Endothelial cell of umbilical vein (primary cell): ENCODE data around the gene PTPRZ1. TPM values are rescaled to one million over a fixed set of nuclear protein-coding genes. Genes with fewer than 3 reads are reported as not detected.

Source experiments
- BruUV-seq: library from RNA; stranded (reverse); fragments of 400-500 nt; replicated peaks from 2 replicates; lab custom pipeline; 2021; lab: Mats Ljungman, UMichigan
- CTCF ChIA-PET: fragments of 300-600, 350-600 bp; sonication (Branson Sonifier 250); formaldehyde crosslinking; loops from one replicate; lab custom pipeline; 2021; ENCODE audit warnings: antibody characterized with exemption, inconsistent platforms; lab: Charles Lee
- POLR2A ChIA-PET: fragments of 300-600, 350-600 bp; sonication (Branson Sonifier 250); formaldehyde crosslinking; loops from one replicate; lab custom pipeline; 2021; ENCODE audit warnings: antibody characterized with exemption, inconsistent platforms; lab: Charles Lee
- DNase-seq: peaks from one replicate; pipeline ENCODE4 v3.0.0-alpha.2; 2011; ENCODE audit warnings: low read depth, low spot score
- FAIRE-seq: peaks from 2 replicates; lab custom pipeline; 2011; peaks lifted over from hg19 to GRCh38; lab: Jason Lieb, UNC
- H2AFZ ChIP-seq: 2 replicates; pipeline ENCODE4 v1.6.0; 2012; ENCODE audit warnings: low read depth, low read length, control low read depth, inconsistent platforms
- H3K27ac ChIP-seq: 2 replicates; pipeline ENCODE4 v1.5.1; 2011; ENCODE audit warnings: low read depth, mild to moderate bottlenecking, control low read depth, low read length, moderate library complexity; ENCODE audit not compliant: insufficient read depth
- H3K27me3 ChIP-seq, 2 experiments: 2 replicates each; pipeline versions ENCODE4 v1.6.0 to v1.6.1; 2011; ENCODE audit warnings: low read length in 2 of 2, mixed read lengths in 1 of 2; ENCODE audit not compliant: control insufficient read depth in 2 of 2, insufficient read depth in 2 of 2
- H3K36me3 ChIP-seq, 2 experiments: 2 replicates in 1 of 2; 3 replicates in 1 of 2; pipeline ENCODE4 v1.5.1; 2011; ENCODE audit warnings: low read length in 2 of 2, mild to moderate bottlenecking in 1 of 2, moderate library complexity in 1 of 2; ENCODE audit not compliant: control insufficient read depth in 2 of 2, insufficient read depth in 2 of 2; ENCODE audit errors: extremely low read depth in 1 of 2
- H3K4me1 ChIP-seq: 3 replicates; pipeline ENCODE4 v1.5.1; 2011; ENCODE audit warnings: mild to moderate bottlenecking, low read length; ENCODE audit not compliant: control insufficient read depth, insufficient read depth; ENCODE audit errors: extremely low read depth
- H3K4me2 ChIP-seq: 2 replicates; pipeline ENCODE4 v1.6.1; 2011; ENCODE audit warnings: low read length, control low read depth, mixed read lengths; ENCODE audit not compliant: insufficient read depth
- H3K4me3 ChIP-seq, 3 experiments: fragments of 200-600 bp in 1 of 3; sonication (generic), shearing (Covaris generic) in 1 of 3; replicated peaks in 1 of 3; 2 replicates each; pipeline ENCODE4 v1.5.1; 2011 to 2016; ENCODE audit warnings: control low read depth in 3 of 3, low read length in 3 of 3, mild to moderate bottlenecking in 2 of 3, inconsistent platforms in 1 of 3, low read depth in 1 of 3, moderate library complexity in 1 of 3; ENCODE audit not compliant: insufficient read depth in 1 of 3
- H3K79me2 ChIP-seq: 2 replicates; pipeline ENCODE4 v1.6.0; 2012; ENCODE audit warnings: low read length, inconsistent platforms; ENCODE audit not compliant: control insufficient read depth, insufficient read depth
- H3K9ac ChIP-seq: replicated peaks from 2 replicates; pipeline ENCODE3; 2011; ENCODE audit warnings: low read length, control low read depth; ENCODE audit not compliant: insufficient read depth; ENCODE audit errors: extremely low read depth
- H3K9me1 ChIP-seq: replicated peaks from 3 replicates; pipeline ENCODE4 v1.6.0; 2011; ENCODE audit warnings: mild to moderate bottlenecking, low read length; ENCODE audit not compliant: control insufficient read depth, insufficient read depth; ENCODE audit errors: extremely low read depth
- H3K9me3 ChIP-seq: replicated peaks from 2 replicates; pipeline ENCODE4 v1.5.1; 2012; ENCODE audit warnings: low read length, inconsistent platforms; ENCODE audit not compliant: control insufficient read depth, insufficient read depth
- H4K20me1 ChIP-seq: replicated peaks from 2 replicates; pipeline ENCODE3; 2011; ENCODE audit warnings: mild to moderate bottlenecking, low read length; ENCODE audit not compliant: control insufficient read depth, insufficient read depth; ENCODE audit errors: extremely low read depth
- EZH2 ChIP-seq: IDR thresholded peaks from 2 replicates; pipeline ENCODE4 v1.6.1; 2012; ENCODE audit warnings: borderline replicate concordance, low read depth, mild to moderate bottlenecking, moderate library complexity, low read length, inconsistent platforms; ENCODE audit not compliant: severe bottlenecking
- FOS ChIP-seq: IDR thresholded peaks from 2 replicates; pipeline ENCODE4 v1.6.1; 2011; ENCODE audit warnings: mild to moderate bottlenecking, low read length, moderate library complexity, borderline replicate concordance; ENCODE audit not compliant: insufficient read depth
- GATA2 ChIP-seq: IDR thresholded peaks from 2 replicates; pipeline ENCODE4 v1.7.0; 2011; ENCODE audit warnings: low read depth, mild to moderate bottlenecking, moderate library complexity, mixed read lengths, low read length; ENCODE audit not compliant: insufficient read length, insufficient read depth
- JUN ChIP-seq: IDR thresholded peaks from 2 replicates; pipeline ENCODE4 v1.6.1; 2011; ENCODE audit warnings: borderline replicate concordance, low read depth; ENCODE audit not compliant: insufficient read length, insufficient read depth
- MYC ChIP-seq: IDR thresholded peaks from one replicate; pipeline ENCODE4 v1.6.1; 2011; ENCODE audit warnings: mild to moderate bottlenecking, low read depth, low read length
- POLR2A ChIP-seq: IDR thresholded peaks from 2 replicates; pipeline ENCODE4 v1.6.1; 2012; ENCODE audit warnings: low read depth, mild to moderate bottlenecking, control low read depth, low read length
- POLR2AphosphoS5 ChIP-seq: IDR thresholded peaks from 2 replicates; pipeline ENCODE4 v1.6.1; 2012; ENCODE audit warnings: low read depth, mild to moderate bottlenecking, control low read depth, low read length, moderate library complexity; ENCODE audit not compliant: insufficient read depth
- dilution Hi-C: fragments of 300-500 bp; cut with MboI; formaldehyde crosslinking; loops from one replicate; pipeline ENCODE4 v1.15.0; 2019; ENCODE audit warnings: low sequenced_read_pairs; ENCODE audit not compliant: extremely low pct_ligation_motif_present
- intact Hi-C: fragments of 100-400 bp; cut with micrococcal nuclease; formaldehyde crosslinking; loops from one replicate; pipeline ENCODE4 v1.10.0; 2022
- polyA plus RNA-seq, 4 experiments: library from polyadenylated mRNA; depleted of rRNA in 3 of 4; stranded (reverse) in 3 of 4; unstranded in 1 of 4; fragments of >200 nt; gene quantifications; 2 replicates each; pipeline versions ENCODE4 v1.2.1 to v1.2.3, GENCODE V29; 2011 to 2012; ENCODE audit warnings: missing spikeins in 1 of 4
- total RNA-seq: library from RNA; stranded (reverse); gene quantifications from 2 replicates; pipeline ENCODE4 v1.2.3, GENCODE V29; 2021
- TF ChIP-seq, protein P1 (sequence below): IDR thresholded peaks from 2 replicates; pipeline ENCODE4 v1.6.1; 2011; ENCODE audit not compliant: insufficient read depth, insufficient read length
- TF ChIP-seq, protein P2 (sequence below), 2 donors: IDR thresholded peaks; 1 replicate in 1 of 2; 2 replicates in 1 of 2; pipeline ENCODE4 v1.5.1; 2011; ENCODE audit warnings: low read length in 2 of 2, mild to moderate bottlenecking in 2 of 2, moderate library complexity in 2 of 2, control low read depth in 1 of 2, inconsistent platforms in 1 of 2, low read depth in 1 of 2; ENCODE audit not compliant: insufficient read depth in 1 of 2; ENCODE audit errors: extremely low read depth in 1 of 2

The PTPRZ1 gene
- total and polyA plus RNA-seq, 2 donors (not counting 3 experiments of a cell fraction or from before 2014, with no cell fraction given), result 0.07 TPM; not detected in 1

DNA sequence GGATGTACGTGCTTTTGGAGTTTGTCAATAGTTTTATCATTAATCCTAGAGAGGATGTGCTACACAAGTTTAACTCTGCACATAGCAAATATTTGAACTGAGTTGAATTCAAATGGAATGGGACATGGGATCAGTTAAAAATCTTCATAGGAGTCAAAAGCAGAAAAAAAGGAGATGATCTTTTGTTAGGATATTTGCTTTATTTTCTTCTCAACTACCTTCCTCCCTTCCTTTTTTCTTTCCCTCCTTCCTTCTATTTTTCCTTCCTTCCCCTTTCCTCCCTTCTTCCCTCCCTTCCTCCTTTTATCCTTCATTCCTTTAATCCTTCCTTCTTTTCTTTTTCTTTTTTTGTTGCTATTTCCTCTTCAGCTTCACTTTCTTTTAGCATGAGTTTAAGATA, 6.6 kb downstream of the PTPRZ1 start:
- Histone ChIP-seq H3K9me3 (no peaks in the 10 kb centered on the region), H3K36me3 (no peaks in the 10 kb centered on the region), H3K27me3 (peaks cover 5 to 25% of the 10 kb centered on the region in 2 experiments), H2AFZ (no peak overlapping the region), H3K4me1 (no peaks in the 10 kb centered on the region), H3K79me2 (no peaks in the 10 kb centered on the region), H3K9ac (no peak overlapping the region), H3K27ac (no peak overlapping the region), H4K20me1 (no peaks in the 10 kb centered on the region), H3K9me1 (no peaks in the 10 kb centered on the region), H3K4me2 (no peak overlapping the region), H3K4me3 (no peak overlapping the region)
- TF ChIP-seq POLR2A (no peak), JUN (no peak), POLR2AphosphoS5 (no peak)
- intact Hi-C loops, result no loop called here
- no peak for FAIRE-seq
- ChIA-PET CTCF (no interaction called here), POLR2A (no interaction called here)
- dilution Hi-C loops, result no loop called here
- BruUV-seq, result no TSS peak
- DNase-seq, result no peak

DNA sequence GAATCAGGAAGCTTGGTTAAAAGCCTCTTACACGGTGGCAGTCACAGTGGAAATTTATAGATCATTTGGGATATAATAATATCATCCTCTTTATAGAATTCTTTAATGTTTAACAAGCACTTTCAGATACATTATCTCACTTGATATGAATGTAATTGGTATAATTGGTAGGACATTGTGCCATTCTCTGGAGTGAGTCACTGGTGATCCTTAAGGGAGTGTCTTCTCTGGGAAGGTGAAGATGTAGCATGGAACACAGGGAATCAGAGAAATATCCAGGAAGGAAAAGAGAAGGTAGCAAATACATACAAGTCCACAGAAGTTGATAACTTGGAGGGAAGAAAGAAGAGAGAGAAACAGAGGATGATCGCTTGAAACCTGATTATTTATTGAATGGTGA, 9.8 kb downstream of the PTPRZ1 start:
- FAIRE-seq (no peak), DNase-seq (no peak)
- Histone ChIP-seq H2AFZ (no peak overlapping the region), H3K4me3 (no peak overlapping the region), H3K9me1 (no peaks in the 10 kb centered on the region), H3K79me2 (no peaks in the 10 kb centered on the region), H3K9me3 (no peaks in the 10 kb centered on the region), H3K9ac (no peak overlapping the region), H4K20me1 (no peaks in the 10 kb centered on the region), H3K4me2 (no peak overlapping the region), H3K4me1 (no peaks in the 10 kb centered on the region), H3K36me3 (no peaks in the 10 kb centered on the region), H3K27ac (no peak overlapping the region), H3K27me3 (peaks cover 2 to 6% of the 10 kb centered on the region in 2 experiments)
- ChIA-PET POLR2A (no interaction called here), CTCF (no interaction called here)
- dilution Hi-C loops, result no loop called here
- intact Hi-C loops, result no loop called here
- BruUV-seq, result no TSS peak
- no peak for TF ChIP-seq MYC
- no peak for TF ChIP-seq EZH2
- no peak for TF ChIP-seq GATA2
- TF ChIP-seq JUN, result no peak
- no peak for TF ChIP-seq FOS
- no peak for TF ChIP-seq POLR2AphosphoS5
- no peak for TF ChIP-seq POLR2A
- TF ChIP-seq, protein P1, sequence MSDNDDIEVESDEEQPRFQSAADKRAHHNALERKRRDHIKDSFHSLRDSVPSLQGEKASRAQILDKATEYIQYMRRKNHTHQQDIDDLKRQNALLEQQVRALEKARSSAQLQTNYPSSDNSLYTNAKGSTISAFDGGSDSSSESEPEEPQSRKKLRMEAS, result no peak
- TF ChIP-seq, protein P2, sequence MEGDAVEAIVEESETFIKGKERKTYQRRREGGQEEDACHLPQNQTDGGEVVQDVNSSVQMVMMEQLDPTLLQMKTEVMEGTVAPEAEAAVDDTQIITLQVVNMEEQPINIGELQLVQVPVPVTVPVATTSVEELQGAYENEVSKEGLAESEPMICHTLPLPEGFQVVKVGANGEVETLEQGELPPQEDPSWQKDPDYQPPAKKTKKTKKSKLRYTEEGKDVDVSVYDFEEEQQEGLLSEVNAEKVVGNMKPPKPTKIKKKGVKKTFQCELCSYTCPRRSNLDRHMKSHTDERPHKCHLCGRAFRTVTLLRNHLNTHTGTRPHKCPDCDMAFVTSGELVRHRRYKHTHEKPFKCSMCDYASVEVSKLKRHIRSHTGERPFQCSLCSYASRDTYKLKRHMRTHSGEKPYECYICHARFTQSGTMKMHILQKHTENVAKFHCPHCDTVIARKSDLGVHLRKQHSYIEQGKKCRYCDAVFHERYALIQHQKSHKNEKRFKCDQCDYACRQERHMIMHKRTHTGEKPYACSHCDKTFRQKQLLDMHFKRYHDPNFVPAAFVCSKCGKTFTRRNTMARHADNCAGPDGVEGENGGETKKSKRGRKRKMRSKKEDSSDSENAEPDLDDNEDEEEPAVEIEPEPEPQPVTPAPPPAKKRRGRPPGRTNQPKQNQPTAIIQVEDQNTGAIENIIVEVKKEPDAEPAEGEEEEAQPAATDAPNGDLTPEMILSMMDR (IDR thresholded peaks at IDR 0.05; ENCODE audit: extremely low read depth in 1 of 2, insufficient read depth in 1 of 2, low read depth in 1 of 2, low read length in 2 of 2), result no peak
